Measurements from ENCODE around the gene CCDC91. TPM values are rescaled to one million over a fixed set of nuclear protein-coding genes. Genes with fewer than 3 reads are reported as not detected.
"Not testable (repeated sequence)": the region's sequence is repeated elsewhere in the genome, so short reads cannot be mapped to it uniquely, and the experiment has no call there.

The CCDC91 gene
- total and polyA plus RNA-seq, 2 donors (not counting 1 experiment from before 2014, with no cell fraction given) = 23.9 to 47.6 TPM

GRCh38 chr12:28257411-28257810 is 67.2 kb downstream of the CCDC91 start:
- no peak overlapping the region for H3K9ac ChIP-seq (ENCODE audit: insufficient read depth, low read length)
- H4K20me1 ChIP-seq (ENCODE audit: control insufficient read depth, extremely low read depth, insufficient read depth, low read length) = no peaks in the 10 kb centered on the region
- no peaks in the 10 kb centered on the region for H3K79me2 ChIP-seq (ENCODE audit: control insufficient read depth, insufficient read depth, low read length)
- no peak for DNase-seq (ENCODE audit: low read depth in 2 of 2)
- H3K36me3 ChIP-seq (ENCODE audit: control insufficient read depth, insufficient read depth, low read length) = no peaks in the 10 kb centered on the region
- H2AFZ ChIP-seq (ENCODE audit: low read length) = no peak overlapping the region
- no peak overlapping the region for H3K4me2 ChIP-seq (ENCODE audit: extremely low read depth, insufficient read depth, low read length)
- TF ChIP-seq EZH2 (IDR thresholded peaks at IDR 0.05; ENCODE audit: low read length, missing control alignments) = no peak
- no peak for TF ChIP-seq CTCF (conservative IDR thresholded peaks at IDR 0.05 in 1 of 2, IDR thresholded peaks at IDR 0.05 in 1 of 2; ENCODE audit: low read depth in 1 of 2, low read length in 2 of 2)
- H3K9me3 ChIP-seq (ENCODE audit: control insufficient read depth, insufficient read depth, low read depth, low read length) = no peaks in the 10 kb centered on the region
- H3K27me3 ChIP-seq (ENCODE audit: control insufficient read depth, insufficient read depth, low read length) = no peaks in the 10 kb centered on the region
- no peak overlapping the region for H3K27ac ChIP-seq (ENCODE audit: insufficient read depth, low read length)
- peaks cover 3% of the 10 kb centered on the region for H3K4me1 ChIP-seq (ENCODE audit: control insufficient read depth, extremely low read depth, insufficient read depth, low read length)
- no peak overlapping the region for H3K4me3 ChIP-seq (replicated peaks in 1 of 4; ENCODE audit: control extremely low read depth in 1 of 4, insufficient read depth in 1 of 4, low read depth in 3 of 4, low read length in 4 of 4)

- H3K9me3 ChIP-seq (ENCODE audit: control insufficient read depth, insufficient read depth, low read depth, low read length) = no peaks in the 10 kb centered on the region
- no peaks in the 10 kb centered on the region for H3K4me1 ChIP-seq (ENCODE audit: control insufficient read depth, extremely low read depth, insufficient read depth, low read length)
- no peak overlapping the region for H3K27ac ChIP-seq (ENCODE audit: insufficient read depth, low read length)
- no peaks in the 10 kb centered on the region for H3K36me3 ChIP-seq (ENCODE audit: control insufficient read depth, insufficient read depth, low read length)
- H3K79me2 ChIP-seq (ENCODE audit: control insufficient read depth, insufficient read depth, low read length) = no peaks in the 10 kb centered on the region
- H3K4me3 ChIP-seq (replicated peaks in 1 of 4; ENCODE audit: control extremely low read depth in 1 of 4, insufficient read depth in 1 of 4, low read depth in 3 of 4, low read length in 4 of 4) = no peak overlapping the region
- DNase-seq (ENCODE audit: low read depth in 2 of 2) = peak; percentile 18 to 64
- H4K20me1 ChIP-seq (ENCODE audit: control insufficient read depth, extremely low read depth, insufficient read depth, low read length) = no peaks in the 10 kb centered on the region
- H3K4me2 ChIP-seq (ENCODE audit: extremely low read depth, insufficient read depth, low read length) = no peak overlapping the region
- H3K9ac ChIP-seq (ENCODE audit: insufficient read depth, low read length) = no peak overlapping the region
- TF ChIP-seq EZH2 (IDR thresholded peaks at IDR 0.05; ENCODE audit: low read length, missing control alignments) = no peak
- TF ChIP-seq CTCF (conservative IDR thresholded peaks at IDR 0.05 in 1 of 2, IDR thresholded peaks at IDR 0.05 in 1 of 2; ENCODE audit: low read depth in 1 of 2, low read length in 2 of 2) = no peak
- H3K27me3 ChIP-seq (ENCODE audit: control insufficient read depth, insufficient read depth, low read length) = no peaks in the 10 kb centered on the region
- H2AFZ ChIP-seq (ENCODE audit: low read length) = no peak overlapping the region
These were observed 68.7 kb downstream of the CCDC91 start for GRCh38 chr12:28258998-28259397.

- Histone ChIP-seq H4K20me1 (ENCODE audit: control insufficient read depth, extremely low read depth, insufficient read depth, low read length) (no peaks in the 10 kb centered on the region), H3K27me3 (ENCODE audit: control insufficient read depth, insufficient read depth, low read length) (no peaks in the 10 kb centered on the region), H3K79me2 (ENCODE audit: control insufficient read depth, insufficient read depth, low read length) (no peaks in the 10 kb centered on the region), H3K27ac (ENCODE audit: insufficient read depth, low read length) (no peak overlapping the region), H3K4me2 (ENCODE audit: extremely low read depth, insufficient read depth, low read length) (no peak overlapping the region), H3K9ac (ENCODE audit: insufficient read depth, low read length) (no peak overlapping the region), H2AFZ (ENCODE audit: low read length) (no peak overlapping the region), H3K9me3 (ENCODE audit: control insufficient read depth, insufficient read depth, low read depth, low read length) (no peaks in the 10 kb centered on the region), H3K4me3 (replicated peaks in 1 of 4; ENCODE audit: control extremely low read depth in 1 of 4, insufficient read depth in 1 of 4, low read depth in 3 of 4, low read length in 4 of 4) (no peak overlapping the region), H3K4me1 (ENCODE audit: control insufficient read depth, extremely low read depth, insufficient read depth, low read length) (no peaks in the 10 kb centered on the region), H3K36me3 (ENCODE audit: control insufficient read depth, insufficient read depth, low read length) (no peaks in the 10 kb centered on the region)
- TF ChIP-seq EZH2 (IDR thresholded peaks at IDR 0.05; ENCODE audit: low read length, missing control alignments) (no peak), CTCF (conservative IDR thresholded peaks at IDR 0.05 in 1 of 2, IDR thresholded peaks at IDR 0.05 in 1 of 2; ENCODE audit: low read depth in 1 of 2, low read length in 2 of 2) (no peak)
- DNase-seq (ENCODE audit: low read depth in 2 of 2) = peak in 1 of 2 donors; percentile 35
These were observed 75.3 kb downstream of the CCDC91 start for GRCh38 chr12:28265435-28266042.

- not testable (repeated sequence) for H3K27ac ChIP-seq (ENCODE audit: insufficient read depth, low read length); H2AFZ ChIP-seq (ENCODE audit: low read length); H3K9ac ChIP-seq (ENCODE audit: insufficient read depth, low read length); H3K4me2 ChIP-seq (ENCODE audit: extremely low read depth, insufficient read depth, low read length); H3K79me2 ChIP-seq (ENCODE audit: control insufficient read depth, insufficient read depth, low read length); H3K27me3 ChIP-seq (ENCODE audit: control insufficient read depth, insufficient read depth, low read length); H4K20me1 ChIP-seq (ENCODE audit: control insufficient read depth, extremely low read depth, insufficient read depth, low read length); H3K4me3 ChIP-seq (replicated peaks in 1 of 4; ENCODE audit: control extremely low read depth in 1 of 4, insufficient read depth in 1 of 4, low read depth in 3 of 4, low read length in 4 of 4); H3K9me3 ChIP-seq (ENCODE audit: control insufficient read depth, insufficient read depth, low read depth, low read length); H3K36me3 ChIP-seq (ENCODE audit: control insufficient read depth, insufficient read depth, low read length); H3K4me1 ChIP-seq (ENCODE audit: control insufficient read depth, extremely low read depth, insufficient read depth, low read length); DNase-seq (ENCODE audit: low read depth in 2 of 2)
These were observed 77.8 kb downstream of the CCDC91 start for GRCh38 chr12:28267920-28268607.

Data from fibroblast of lung (primary cell).